HCT116 (cell line): ENCODE results near the gene GNPTAB. TPM values are rescaled to one million over a fixed set of nuclear protein-coding genes. Genes with fewer than 3 reads are reported as not detected.
"Not testable (repeated sequence)": the region's sequence is repeated elsewhere in the genome, so short reads cannot be mapped to it uniquely, and the experiment has no call there.

Source experiments
- ATAC-seq: fragments of 200-7000 bp; cut with Tn5 transposase; 2 replicates; pipeline ENCODE4 v1.9.1; 2020; ENCODE audit warnings: mild to moderate bottlenecking, moderate library complexity
- BruUV-seq: library from RNA; stranded (reverse); fragments of 400-500 nt; replicated peaks from 2 replicates; lab custom pipeline; 2021; lab: Mats Ljungman, UMichigan
- CTCF ChIA-PET: fragments of 300-600 bp; sonication (Branson Sonifier 250); formaldehyde crosslinking; loops from one replicate; lab custom pipeline; 2021; ENCODE audit warnings: antibody characterized with exemption; lab: Charles Lee
- POLR2A ChIA-PET: fragments of 300-600, 350-600 bp; sonication (Branson Sonifier 250); formaldehyde crosslinking; loops from one replicate; lab custom pipeline; 2021; ENCODE audit warnings: antibody characterized with exemption; lab: Charles Lee
- RAD21 ChIA-PET, 2 experiments: fragments of 300-600 bp; sonication (Branson Sonifier 250); formaldehyde crosslinking; loops; one replicate each; lab custom pipeline; 2023; ENCODE audit warnings: low total read pairs in 2 of 2; ENCODE audit not compliant: uncharacterized antibody in 2 of 2, unreplicated experiment in 2 of 2, low non-redundant PET in 1 of 2; lab: Charles Lee
- DNase-seq: peaks from one replicate; pipeline ENCODE4 v3.0.0-alpha.2; 2010; ENCODE audit warnings: low read depth, low spot score
- H2AFZ ChIP-seq: fragments of 200-600 bp; shearing (Covaris generic), sonication (generic); 2 replicates; pipeline ENCODE4 v1.6.1; 2017; ENCODE audit warnings: low read depth, mixed run types, mixed read lengths, antibody characterized with exemption, low read length; ENCODE audit not compliant: poor library complexity, severe bottlenecking
- H3K27ac ChIP-seq: 2 replicates; pipeline ENCODE4 v1.5.1; 2012; ENCODE audit warnings: low read depth, low read length
- H3K27me3 ChIP-seq: fragments of 200-600 bp; sonication (generic); 2 replicates; pipeline ENCODE4 v1.6.1; 2016; ENCODE audit warnings: mixed run types, low read length, mixed read lengths; ENCODE audit not compliant: insufficient read depth
- H3K36me3 ChIP-seq, 2 experiments: fragments of 200-500 bp in 1 of 2; fragments of 200-600 bp in 1 of 2; sonication (Bioruptor generic) in 1 of 2; sonication (generic) in 1 of 2; 2 replicates each; pipeline versions ENCODE4 v1.5.1 to v1.6.1; 2014 to 2016; ENCODE audit warnings: low read length in 2 of 2, inconsistent platforms in 1 of 2, mixed read lengths in 1 of 2, mixed run types in 1 of 2; ENCODE audit not compliant: insufficient read depth in 2 of 2, control insufficient read depth in 1 of 2
- H3K4me1 ChIP-seq, 2 experiments: fragments of 200-600 bp in 1 of 2; sonication (generic) in 1 of 2; 2 replicates each; pipeline versions ENCODE4 v1.5.1 to v1.6.1; 2012 to 2017; ENCODE audit warnings: low read length in 2 of 2, inconsistent platforms in 1 of 2, mild to moderate bottlenecking in 1 of 2, mixed read lengths in 1 of 2, mixed run types in 1 of 2, moderate library complexity in 1 of 2; ENCODE audit not compliant: insufficient read depth in 2 of 2, control insufficient read depth in 1 of 2
- H3K4me2 ChIP-seq: fragments of 200-600 bp; sonication (generic); 2 replicates; pipeline ENCODE4 v1.6.1; 2017; ENCODE audit warnings: mixed run types, low read length, mixed read lengths
- H3K4me3 ChIP-seq, 2 experiments: fragments of 200-600 bp in 1 of 2; sonication (generic) in 1 of 2; replicated peaks in 1 of 2; 2 replicates each; pipeline ENCODE4 v1.5.1; 2011 to 2016; ENCODE audit warnings: low read length in 2 of 2, control low read depth in 1 of 2, low read depth in 1 of 2, mild to moderate bottlenecking in 1 of 2, mixed read lengths in 1 of 2, mixed run types in 1 of 2
- H3K79me2 ChIP-seq: fragments of 200-600 bp; sonication (generic); 2 replicates; pipeline ENCODE4 v1.6.1; 2017; ENCODE audit warnings: mild to moderate bottlenecking, mixed run types, low read length, moderate library complexity, mixed read lengths; ENCODE audit not compliant: insufficient read depth
- H3K9ac ChIP-seq: fragments of 200-600 bp; sonication (generic); 2 replicates; pipeline ENCODE4 v1.6.1; 2016; ENCODE audit warnings: low read length, mixed read lengths
- H3K9me2 ChIP-seq: fragments of 200-600 bp; sonication (generic), shearing (Covaris generic); 2 replicates; pipeline ENCODE4 v1.6.1; 2017; ENCODE audit warnings: mixed run types, mild to moderate bottlenecking, moderate library complexity; ENCODE audit not compliant: insufficient read depth
- H3K9me3 ChIP-seq, 2 experiments: fragments of 200-500 bp in 1 of 2; fragments of 200-600 bp in 1 of 2; sonication (Bioruptor generic) in 1 of 2; sonication (generic) in 1 of 2; 2 replicates each; pipeline ENCODE4 v1.6.1; 2014 to 2017; ENCODE audit warnings: low read length in 2 of 2, mixed read lengths in 2 of 2, inconsistent platforms in 1 of 2, low read depth in 1 of 2, mild to moderate bottlenecking in 1 of 2, mixed run types in 1 of 2, moderate library complexity in 1 of 2; ENCODE audit not compliant: control insufficient read depth in 1 of 2, insufficient read depth in 1 of 2
- H4K20me1 ChIP-seq: fragments of 200-600 bp; sonication (generic), shearing (Covaris generic); 2 replicates; pipeline ENCODE4 v1.6.1; 2017; ENCODE audit warnings: mixed run types, mild to moderate bottlenecking, moderate library complexity; ENCODE audit not compliant: insufficient read depth
- CBX3 ChIP-seq: IDR thresholded peaks from 2 replicates; pipeline ENCODE4 v1.6.1; 2012; ENCODE audit warnings: low read depth
- CEBPB ChIP-seq: IDR thresholded peaks from 2 replicates; pipeline ENCODE4 v1.6.1; 2012; ENCODE audit warnings: low read depth
- CTCF ChIP-seq, 3 experiments: fragments of 200-600 bp in 1 of 3; sonication (generic) in 1 of 3; IDR thresholded peaks in 2 of 3; conservative IDR thresholded peaks in 1 of 3; 2 replicates each; pipeline ENCODE4 v1.5.1; 2012 to 2017; ENCODE audit warnings: low read depth in 2 of 3, low read length in 2 of 3, antibody characterized with exemption in 1 of 3, borderline replicate concordance in 1 of 3, control low read depth in 1 of 3, mild to moderate bottlenecking in 1 of 3, mixed read lengths in 1 of 3, mixed run types in 1 of 3, moderate library complexity in 1 of 3; ENCODE audit not compliant: insufficient read depth in 1 of 3
- POLR2AphosphoS5 ChIP-seq: IDR thresholded peaks from 2 replicates; pipeline ENCODE4 v1.6.1; 2011; ENCODE audit warnings: mild to moderate bottlenecking, low read depth, low read length, moderate library complexity
- TCF7L2 ChIP-seq: IDR thresholded peaks from 2 replicates; pipeline ENCODE4 v1.7.0; 2011; ENCODE audit warnings: borderline replicate concordance, inconsistent platforms; ENCODE audit not compliant: insufficient read depth, insufficient read length; ENCODE audit errors: extremely low read depth
- YY1 ChIP-seq: IDR thresholded peaks from 2 replicates; pipeline ENCODE4 v1.6.1; 2011; ENCODE audit warnings: low read length, low read depth, moderate library complexity, mild to moderate bottlenecking; ENCODE audit not compliant: insufficient replicate concordance; ENCODE audit errors: extremely low read depth
- ZBTB33 ChIP-seq: IDR thresholded peaks from 2 replicates; pipeline ENCODE4 v1.6.1; 2011; ENCODE audit warnings: mild to moderate bottlenecking, low read length, moderate library complexity; ENCODE audit not compliant: insufficient replicate concordance; ENCODE audit errors: extremely low read depth
- ZNF274 ChIP-seq: fragments of 200-500 bp; sonication (Bioruptor generic); IDR thresholded peaks from 2 replicates; pipeline ENCODE4 v1.6.1; 2014; ENCODE audit warnings: mild to moderate bottlenecking, low read depth, low read length, inconsistent platforms
- intact Hi-C: fragments of 100-400 bp; cut with micrococcal nuclease; formaldehyde crosslinking; loops from 2 replicates; pipeline ENCODE4 v1.10.0; 2022
- total RNA-seq: library from RNA; stranded (reverse); gene quantifications from one replicate; pipeline ENCODE4 v1.2.1, GENCODE V29; 2021; ENCODE audit not compliant: unreplicated experiment

GNPTAB gene
- total RNA-seq, 1 experiment from 2014 or later = 41.4 TPM

DNA sequence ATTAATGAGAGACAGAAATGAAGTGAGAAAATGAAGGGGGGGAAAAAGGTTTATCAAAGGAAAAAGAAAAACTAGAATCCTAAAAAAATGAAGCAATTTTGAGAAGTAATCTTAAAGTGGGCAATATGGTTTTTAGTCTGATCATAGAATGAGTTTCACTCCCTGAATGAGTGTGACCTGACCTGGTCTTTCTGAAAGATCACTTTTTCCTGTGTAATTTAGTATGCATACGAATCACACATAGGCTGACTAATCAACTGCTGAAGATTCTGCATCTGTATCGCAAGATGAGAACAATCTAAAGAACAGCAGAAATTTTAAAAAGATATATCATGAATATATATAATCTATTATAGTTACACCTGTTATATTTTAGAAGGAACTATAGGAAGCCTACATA is 11.3 kb downstream of the GNPTAB start:
- H3K27ac ChIP-seq = no peak overlapping the region
- CTCF ChIA-PET = no interaction called here
- no TSS peak for BruUV-seq
- H3K36me3 ChIP-seq = no peaks in the 10 kb centered on the region
- intact Hi-C loops = no loop called here
- no peak overlapping the region for H3K9ac ChIP-seq
- DNase-seq (no peak), ATAC-seq (no peak)
- H2AFZ ChIP-seq = no peak overlapping the region
- POLR2A ChIA-PET = no interaction called here
- H3K4me3 ChIP-seq = no peak overlapping the region
- no peaks in the 10 kb centered on the region for H4K20me1 ChIP-seq
- peaks cover 20% of the 10 kb centered on the region; the same call in 1 of the 2 replicates for H3K79me2 ChIP-seq
- no peaks in the 10 kb centered on the region for H3K27me3 ChIP-seq
- H3K4me2 ChIP-seq = no peak overlapping the region
- peaks cover 0 to 7% of the 10 kb centered on the region in 2 experiments; a peak in 3 of 4 replicates for H3K4me1 ChIP-seq
- no peak for TF ChIP-seq YY1
- no peak for TF ChIP-seq ZBTB33
- no peak for TF ChIP-seq CEBPB
- no peak for TF ChIP-seq CBX3
- TF ChIP-seq ZNF274 = no peak
- TF ChIP-seq TCF7L2 = no peak
- no peak for TF ChIP-seq CTCF (IDR thresholded peaks at IDR 0.05 in 2 of 3, conservative IDR thresholded peaks at IDR 0.05 in 1 of 3; ENCODE audit: borderline replicate concordance in 1 of 3, insufficient read depth in 1 of 3, low read depth in 2 of 3, low read length in 2 of 3)
- no peak for TF ChIP-seq POLR2AphosphoS5
- TF ChIP-seq, all 23 proteins: peak for 0
- no peaks in the 10 kb centered on the region for H3K9me3 ChIP-seq
- RAD21 ChIA-PET = no interaction called here
- no peaks in the 10 kb centered on the region for H3K9me2 ChIP-seq

DNA sequence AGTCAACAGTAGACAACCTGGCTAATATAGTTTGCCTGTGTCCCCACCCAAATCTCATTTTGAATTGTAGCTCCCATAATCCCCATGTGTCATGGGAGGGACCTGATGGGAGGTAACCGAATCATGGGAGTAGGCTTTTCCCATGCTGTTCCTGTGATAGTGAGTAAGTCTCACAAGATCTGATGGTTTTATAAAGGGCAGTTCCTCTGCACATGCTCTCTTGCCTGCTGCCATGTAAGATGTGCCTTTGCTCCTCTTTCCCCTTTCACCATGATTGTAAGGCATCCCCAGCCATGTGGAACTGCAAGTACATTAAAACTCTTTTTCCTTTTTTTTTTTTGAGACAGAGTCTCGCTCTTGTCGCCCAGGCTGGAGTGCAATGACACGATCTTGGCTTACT is 12.1 kb downstream of the GNPTAB start:
- intact Hi-C loops, H3K9me2 ChIP-seq, ATAC-seq, POLR2A ChIA-PET, RAD21 ChIA-PET, H3K27me3 ChIP-seq, DNase-seq, H3K4me2 ChIP-seq, H4K20me1 ChIP-seq, BruUV-seq, H3K27ac ChIP-seq, H3K9ac ChIP-seq, CTCF ChIA-PET, H3K4me3 ChIP-seq, H3K36me3 ChIP-seq, H2AFZ ChIP-seq, H3K4me1 ChIP-seq, H3K9me3 ChIP-seq: not testable (repeated sequence)
- H3K79me2 ChIP-seq = peaks cover 20% of the 10 kb centered on the region; the same call in 1 of the 2 replicates
